GM21786 (cell line): ENCODE data around the gene TFCP2.
A peak's percentile ranks its signal among the peaks of the same experiment; 100 is the strongest.

Experiments
- ATAC-seq: cut with Tn5 transposase; IDR thresholded peaks from one replicate; pipeline ENCODE4 v1.9.1; 2021; ENCODE audit not compliant: unreplicated experiment

Gene TFCP2

DNA sequence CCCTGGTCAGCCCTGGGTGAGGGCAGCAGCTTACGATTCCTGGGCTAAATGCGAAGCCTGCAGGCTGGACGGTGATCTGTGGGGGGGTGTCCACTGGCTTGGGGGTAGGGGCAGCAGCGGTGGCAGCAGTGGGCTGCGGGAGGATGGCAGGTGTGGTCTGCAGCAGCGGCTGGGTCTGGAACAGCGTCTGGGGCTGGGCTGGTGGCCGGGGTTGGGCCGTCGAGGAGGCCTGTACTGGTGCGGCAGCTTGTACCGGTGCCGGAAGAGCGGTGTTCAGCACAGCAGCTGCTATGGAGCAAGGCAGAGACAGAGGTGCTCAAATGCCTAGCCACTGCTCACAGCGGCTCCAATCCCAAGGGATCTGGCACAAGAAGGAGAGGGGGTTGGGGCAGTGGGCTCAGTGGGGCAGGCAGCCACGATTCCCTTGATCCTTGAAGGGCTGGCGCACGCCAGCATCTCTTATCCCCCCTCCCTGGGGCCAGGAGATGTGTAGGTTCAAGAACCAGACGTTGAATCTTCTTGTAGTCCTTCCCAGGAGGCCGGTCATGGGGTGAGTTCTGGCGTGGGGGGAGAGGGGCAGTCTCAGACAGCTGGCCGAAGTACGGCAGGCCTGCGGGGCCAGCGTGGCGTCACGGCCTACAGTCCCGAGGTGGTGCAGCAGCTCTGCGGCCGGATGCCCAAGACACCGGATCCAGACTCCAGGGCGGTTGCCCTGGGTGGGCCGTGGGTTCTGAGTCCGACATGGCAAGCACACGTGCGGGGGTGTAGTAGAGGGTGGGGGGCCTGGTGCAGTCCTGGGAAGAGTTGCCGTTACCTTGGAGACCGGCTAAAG lies 25.0 kb upstream of the TFCP2 start:
- ATAC-seq, result no peak

DNA sequence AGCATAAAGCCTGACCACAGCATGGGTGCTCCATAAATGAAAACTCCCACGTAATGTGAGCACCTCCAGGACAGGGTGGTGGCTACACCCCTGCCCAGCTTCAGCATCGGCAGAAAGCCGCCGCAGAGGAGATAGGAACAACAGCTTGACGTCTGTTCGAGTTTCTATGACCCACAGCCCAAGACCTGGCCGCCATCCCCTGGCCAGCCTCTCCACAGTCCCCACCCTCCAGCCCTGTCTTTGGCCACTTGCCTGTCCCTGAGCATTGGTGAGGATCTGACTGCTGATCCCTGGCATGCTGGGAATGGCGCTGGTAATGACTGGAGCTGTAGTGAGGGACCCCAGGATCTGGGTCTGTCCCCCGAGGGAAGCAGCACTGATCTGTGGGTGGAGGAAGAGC lies 23.6 kb upstream of the TFCP2 start:
- no peak for ATAC-seq

DNA sequence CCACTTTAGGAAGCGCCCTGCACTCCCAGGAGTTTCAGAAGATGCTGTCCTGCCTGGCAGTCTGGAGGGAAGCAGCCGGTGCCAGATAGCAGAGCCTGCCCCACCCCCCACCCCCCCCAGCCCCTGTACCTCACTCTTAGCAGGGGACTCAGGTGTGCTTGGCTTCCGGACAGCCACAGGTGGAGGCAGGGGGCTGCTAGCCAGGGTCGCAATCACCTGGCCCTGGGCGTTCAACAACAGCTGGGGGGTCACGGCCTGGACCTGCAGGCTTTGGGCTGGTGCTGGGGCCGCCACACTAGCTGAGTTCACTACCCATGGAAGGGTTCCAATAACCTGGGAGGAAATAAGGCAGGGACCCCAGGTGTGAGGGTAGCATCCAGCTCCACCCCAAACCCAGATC lies 22.9 kb upstream of the TFCP2 start:
- no peak for ATAC-seq

DNA sequence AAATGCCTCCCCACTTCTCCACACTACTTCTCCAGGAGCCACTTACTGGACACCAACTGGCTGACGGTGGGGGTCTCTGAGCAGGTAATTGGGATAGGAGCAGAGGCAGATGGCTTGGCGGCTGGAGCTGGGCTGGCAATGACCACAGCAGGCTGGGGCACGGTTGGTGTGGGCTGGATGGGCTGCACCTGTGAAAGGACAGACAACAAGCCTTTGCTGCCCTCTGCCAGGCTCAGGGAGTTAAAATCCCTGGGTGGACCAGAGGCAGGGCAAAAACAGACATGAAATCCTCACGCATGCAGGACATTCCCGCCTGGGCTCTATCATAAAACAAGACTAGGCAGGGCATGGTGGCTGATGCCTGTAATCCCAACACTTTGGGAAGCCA lies 19.3 kb upstream of the TFCP2 start:
- no peak for ATAC-seq

DNA sequence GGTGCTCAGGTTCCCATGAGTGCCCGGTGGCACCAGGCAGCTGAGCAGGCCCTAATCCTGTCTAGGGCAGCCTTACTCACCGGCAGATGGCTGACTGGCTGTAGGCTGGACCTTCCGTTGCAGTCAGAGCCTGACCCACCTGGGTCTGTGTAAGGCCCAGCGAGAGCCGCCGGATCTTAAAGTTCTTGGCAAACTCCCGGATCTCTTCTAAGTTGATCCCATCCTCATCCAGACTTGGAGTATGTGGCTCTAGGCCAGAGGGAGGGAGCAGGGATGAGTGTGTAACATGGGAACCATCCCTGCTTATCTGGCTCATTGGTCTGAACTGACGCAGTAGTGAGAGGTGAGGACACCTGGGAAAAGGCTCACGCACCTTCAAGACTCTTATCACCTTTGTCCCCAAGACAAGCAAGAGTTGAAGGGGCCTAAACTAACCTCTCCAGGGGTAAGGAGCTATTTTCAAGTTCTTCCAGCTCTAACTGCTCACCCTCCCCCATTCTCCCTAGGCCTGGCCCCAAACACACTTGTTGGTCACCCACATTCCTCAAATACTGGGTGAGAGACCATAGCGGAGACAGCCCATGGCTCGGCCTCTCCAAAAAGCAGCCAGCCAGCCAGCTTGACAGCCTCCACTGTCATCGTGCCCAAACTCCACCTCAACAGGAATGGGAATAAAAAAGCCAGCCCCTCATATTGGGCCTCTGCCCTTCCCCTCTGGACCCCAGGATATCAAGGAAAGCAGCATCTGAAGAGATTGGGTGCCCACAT lies 18.8 kb upstream of the TFCP2 start:
- no peak for ATAC-seq

DNA sequence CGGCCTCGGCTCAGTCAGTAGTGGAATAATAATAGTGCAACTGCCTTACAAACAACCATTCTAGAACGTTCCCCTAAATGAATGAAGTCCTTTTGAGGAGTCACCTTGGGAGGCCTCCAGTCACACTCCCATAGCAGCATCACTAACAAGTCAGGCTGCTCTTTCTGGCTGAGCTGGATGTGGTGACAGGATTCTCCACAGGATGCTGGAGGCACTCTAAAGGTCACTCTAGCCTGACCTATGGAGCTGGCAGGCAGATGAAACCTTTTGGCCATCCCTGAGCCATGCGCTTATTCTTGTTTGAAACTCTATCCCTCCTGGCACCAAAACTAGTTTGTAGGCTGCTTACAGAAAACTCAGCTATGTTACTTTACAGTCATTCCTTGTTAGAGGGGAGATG lies 17.9 kb upstream of the TFCP2 start:
- ATAC-seq, result no peak

DNA sequence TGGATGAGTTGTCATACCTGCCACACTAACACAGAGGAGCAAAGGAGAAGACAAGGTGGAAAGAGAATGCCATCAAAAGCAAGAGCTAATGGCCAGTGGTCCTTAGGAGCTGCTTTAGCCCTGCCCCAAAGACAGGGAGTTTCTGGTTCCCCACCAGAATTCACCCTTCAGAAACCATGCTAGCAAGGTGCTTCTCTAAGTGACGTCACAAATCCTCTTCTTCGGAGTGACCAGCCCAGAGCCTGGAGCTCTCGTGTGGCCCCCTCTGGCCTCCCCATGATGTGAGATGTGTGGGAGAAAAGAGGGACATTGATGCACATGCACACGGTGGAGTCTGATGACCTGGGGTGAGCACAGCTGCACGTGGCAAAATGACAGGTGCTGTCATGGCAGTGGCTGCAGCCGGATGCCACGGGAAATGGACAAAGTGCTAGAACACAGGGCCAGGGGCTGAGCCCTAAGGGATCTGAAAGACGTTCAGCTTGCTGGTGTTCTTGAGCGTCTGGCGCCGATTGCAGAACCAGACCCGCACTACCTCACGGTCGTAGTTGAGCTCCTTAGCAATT lies 16.9 kb upstream of the TFCP2 start:
- ATAC-seq, result no peak

DNA sequence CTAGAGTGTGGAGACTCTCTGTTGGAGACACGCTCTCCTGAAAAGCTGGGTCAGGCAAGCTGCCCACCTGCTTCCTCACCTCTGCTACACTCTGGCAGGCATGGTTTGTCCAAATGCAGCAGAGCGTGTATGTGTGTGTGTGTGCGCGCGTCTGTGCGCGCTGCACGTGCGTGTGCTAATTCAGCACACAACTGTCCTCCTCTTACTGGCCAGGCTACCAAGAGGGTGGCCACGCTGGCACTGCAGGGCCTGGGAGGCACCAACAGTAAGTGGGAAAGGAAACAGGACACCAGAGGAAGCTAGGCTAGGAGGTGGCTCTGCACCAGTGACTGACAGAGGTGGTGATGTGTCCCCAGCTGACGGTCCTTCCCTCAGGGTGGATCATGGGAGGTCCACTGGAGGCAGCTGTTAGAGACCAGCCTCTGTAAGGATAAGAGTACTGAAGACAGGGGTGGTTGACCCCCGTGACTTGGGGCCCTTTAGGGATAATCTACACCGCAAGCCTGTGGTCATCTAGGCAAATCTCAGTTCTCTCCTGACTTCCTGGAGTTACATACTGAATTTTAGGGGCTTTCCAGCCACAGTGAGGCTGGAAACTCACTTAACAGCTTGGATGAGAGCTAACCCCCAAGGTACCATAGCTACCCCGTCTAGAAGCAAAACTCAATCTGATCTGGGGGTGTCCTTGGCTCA lies 15.6 kb upstream of the TFCP2 start:
- peak; percentile 54 for ATAC-seq

DNA sequence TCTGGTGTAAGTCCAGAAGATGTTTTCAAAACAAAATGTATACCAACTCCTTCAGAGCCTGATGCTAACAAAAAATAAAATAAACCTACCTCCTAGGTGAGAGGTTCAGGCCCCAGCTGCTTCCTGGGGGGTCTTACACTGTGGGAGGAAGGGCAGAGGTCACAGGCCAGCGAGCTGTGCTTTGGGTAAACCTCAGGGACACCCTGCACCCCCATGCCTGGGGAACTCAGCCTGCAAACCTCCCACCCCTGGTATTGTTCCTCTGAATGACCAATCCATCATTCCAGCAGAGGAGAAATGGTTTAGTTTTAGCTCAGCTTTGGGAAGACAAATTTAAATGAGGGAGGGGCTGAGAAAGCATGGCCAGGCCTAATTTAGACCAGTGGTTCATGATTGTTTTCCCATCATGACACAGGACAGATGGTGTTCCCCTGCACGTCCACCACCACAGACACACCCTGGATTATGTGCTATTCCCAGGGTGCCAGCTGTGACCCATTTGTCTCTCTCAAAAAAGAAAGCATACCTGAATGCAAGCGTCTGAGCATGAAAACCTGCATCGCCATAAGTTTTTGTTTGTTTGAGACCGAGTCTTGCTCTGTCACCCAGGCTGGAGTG lies 14.5 kb upstream of the TFCP2 start:
- no peak for ATAC-seq

DNA sequence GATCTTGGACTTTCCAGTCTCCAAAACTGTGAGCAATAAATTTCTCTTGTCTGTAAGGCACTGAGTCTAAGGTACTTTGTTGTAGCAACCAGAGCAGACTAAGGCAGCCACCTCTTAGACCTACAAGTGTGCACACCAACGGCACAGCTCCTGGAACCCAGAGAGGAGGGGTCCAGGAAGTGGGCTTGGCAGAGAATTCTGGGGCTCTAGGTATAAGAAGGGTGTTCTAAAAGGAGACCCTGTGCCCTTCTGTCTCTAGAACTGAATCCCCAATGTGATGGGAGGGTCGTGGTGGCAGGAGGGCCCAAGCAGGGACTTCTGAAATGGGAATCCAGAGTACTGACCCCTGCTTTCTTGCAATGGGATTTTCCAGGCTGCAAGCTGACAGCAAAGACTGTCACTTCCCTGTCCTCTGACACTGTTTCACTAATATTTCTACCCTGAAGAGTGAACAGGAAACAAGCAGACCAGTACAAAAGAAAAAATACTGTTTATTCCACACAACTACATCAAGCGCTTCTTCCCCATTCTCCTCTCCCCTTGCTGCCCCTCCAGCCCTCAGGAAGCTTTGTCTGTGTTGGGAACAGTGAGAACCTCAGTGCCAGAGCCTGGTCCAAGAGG lies 13.6 kb upstream of the TFCP2 start:
- ATAC-seq, result no peak

DNA sequence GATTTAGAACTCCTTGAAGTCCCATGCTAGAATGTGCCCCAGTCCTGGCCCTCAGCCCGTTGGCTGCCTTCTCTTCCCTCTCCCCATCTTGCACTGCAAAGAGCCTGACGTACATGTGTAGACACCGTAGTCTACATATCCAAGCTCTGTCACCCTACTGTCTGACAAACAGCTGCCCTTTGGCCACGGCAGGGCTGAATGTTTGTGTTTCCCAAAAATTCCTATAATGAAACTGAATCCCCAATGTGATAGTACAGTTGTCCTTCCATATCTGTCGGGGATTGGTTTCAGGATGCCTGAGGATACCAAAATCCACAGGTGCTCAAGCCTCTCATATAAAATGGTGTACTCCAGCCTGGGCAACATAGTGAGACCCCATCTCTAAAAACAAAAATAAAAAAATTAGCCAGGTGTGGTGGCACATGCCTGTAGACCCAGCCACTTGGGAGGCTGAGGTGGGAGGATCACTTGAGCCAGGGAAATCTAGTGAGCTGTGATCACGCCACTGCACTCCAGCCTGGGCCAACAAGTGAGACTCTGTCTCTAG lies 12.3 kb upstream of the TFCP2 start:
- no peak for ATAC-seq

DNA sequence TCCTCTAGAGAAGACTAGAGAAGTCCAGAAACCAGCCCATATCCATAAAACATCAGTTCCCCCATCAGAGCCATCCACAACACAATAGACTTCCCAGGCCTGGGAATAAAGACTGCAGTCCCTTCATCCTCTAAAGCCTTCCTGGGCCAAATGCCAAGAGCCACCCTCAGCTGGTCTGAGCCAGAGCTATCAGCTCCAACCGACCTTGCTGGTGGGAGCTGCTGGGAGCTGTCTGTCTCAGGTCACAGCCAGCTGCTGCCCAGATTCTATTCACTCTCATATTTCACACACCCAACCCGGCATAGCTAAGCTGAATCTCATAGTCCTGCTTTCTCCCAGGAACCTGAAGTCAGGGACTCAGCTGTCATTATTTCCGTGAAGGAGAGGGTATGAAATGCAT lies 10.9 kb upstream of the TFCP2 start:
- ATAC-seq, result no peak

DNA sequence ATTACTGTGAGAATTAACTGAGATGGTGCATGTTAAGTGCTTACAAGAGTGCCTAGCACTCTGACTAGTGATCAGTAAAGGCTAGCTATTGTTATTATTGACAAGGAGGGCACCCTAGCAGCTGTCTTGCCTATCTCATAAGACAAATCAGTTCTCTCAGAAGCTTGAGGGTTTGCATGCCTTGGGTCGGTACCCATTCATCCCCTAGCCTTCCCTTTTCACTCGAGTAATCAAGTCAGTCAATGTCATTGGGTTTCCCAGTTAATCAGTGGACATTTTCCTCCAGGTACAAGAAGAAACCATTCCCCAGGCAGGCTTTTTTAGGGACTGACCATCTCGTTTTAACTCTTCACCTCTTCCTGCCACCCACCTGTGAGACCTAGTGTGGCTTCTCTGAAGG lies 10.4 kb upstream of the TFCP2 start:
- no peak for ATAC-seq

DNA sequence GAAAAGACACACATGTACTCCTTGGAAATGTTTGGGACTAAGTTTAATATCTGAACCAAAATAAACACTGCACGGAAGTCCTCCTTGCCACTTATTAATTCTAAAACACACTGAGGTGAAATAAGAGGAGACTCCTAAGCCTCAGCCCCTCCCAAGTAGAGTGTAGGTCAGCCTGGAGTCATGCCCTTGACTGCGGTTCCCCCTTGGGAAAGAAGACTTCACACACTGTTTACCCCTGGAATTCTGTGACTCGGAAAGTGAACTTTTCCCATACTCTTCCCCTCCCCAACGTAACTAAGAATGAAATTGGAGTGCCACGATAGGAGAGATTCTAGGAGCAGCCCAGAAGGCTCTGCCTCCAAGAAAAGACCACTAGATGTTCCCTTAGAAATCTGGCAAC lies 8.6 kb upstream of the TFCP2 start:
- ATAC-seq, result no peak

DNA sequence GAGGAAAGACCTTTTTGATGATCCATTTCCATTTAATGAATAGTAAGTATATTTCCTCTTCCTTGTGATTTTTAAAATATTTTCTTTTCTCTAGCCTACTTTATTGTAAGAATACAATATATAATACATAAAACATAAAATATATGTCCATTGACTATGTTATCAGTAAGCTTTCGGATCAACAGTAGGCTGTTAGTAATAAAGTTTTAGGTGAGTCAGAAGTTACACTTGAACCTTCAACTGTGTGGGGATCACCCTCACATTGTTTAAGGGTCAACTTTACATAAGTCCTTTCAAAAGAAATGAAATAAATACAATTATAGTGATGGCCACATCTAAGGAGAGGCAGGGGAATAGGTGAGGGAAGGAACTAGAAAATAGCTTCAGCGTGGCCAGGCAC lies 5.0 kb upstream of the TFCP2 start:
- no peak for ATAC-seq

DNA sequence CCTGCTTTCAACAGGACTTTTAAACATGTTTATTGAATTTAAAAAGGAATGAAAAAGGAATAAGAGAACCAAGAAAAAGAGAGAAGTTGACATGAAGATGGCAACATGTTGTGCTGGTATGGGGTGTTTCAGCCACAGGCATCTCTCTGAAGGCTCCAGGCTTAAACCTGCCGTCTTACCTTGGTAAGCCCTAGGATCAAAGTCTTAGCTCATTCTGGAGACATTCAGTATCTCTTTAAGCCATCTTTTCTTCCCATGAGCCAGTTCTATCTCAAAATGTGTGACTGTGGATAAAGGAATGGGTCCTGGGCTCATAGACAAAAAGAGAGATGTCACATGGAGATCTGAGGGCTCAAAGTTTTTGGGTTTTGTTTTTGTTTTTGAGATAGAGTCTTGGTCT lies 1.6 kb upstream of the TFCP2 start:
- ATAC-seq, result no peak

DNA sequence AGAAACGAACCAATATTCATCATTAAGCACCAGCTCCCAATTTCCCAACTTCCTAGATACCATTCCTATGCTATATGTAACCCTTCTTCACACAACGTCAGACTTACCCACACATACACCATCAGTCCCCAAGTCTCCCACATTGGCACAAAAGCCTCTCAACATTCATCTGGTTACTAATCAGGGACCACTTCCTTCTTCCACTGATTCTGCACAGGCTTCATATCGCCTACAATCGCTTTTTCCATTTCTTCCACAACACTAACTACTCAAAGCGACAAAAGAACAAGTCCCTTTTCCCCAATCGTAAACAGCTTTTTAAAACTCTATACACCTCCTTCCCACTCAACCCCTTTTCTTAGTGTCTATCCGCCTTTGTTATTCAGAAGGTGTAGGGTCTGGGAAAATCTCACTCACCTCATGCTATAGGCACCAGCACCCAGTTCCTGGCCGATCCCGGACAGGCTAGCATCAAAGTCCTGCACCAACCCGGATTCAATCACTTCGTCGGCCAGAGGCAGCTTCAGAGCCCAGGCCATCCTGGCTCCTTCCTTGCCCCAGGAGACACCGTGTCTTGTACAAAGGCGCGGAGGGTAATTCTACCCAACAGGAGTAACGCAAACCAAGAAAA lies 936 bp downstream of the TFCP2 start:
- no peak for ATAC-seq

DNA sequence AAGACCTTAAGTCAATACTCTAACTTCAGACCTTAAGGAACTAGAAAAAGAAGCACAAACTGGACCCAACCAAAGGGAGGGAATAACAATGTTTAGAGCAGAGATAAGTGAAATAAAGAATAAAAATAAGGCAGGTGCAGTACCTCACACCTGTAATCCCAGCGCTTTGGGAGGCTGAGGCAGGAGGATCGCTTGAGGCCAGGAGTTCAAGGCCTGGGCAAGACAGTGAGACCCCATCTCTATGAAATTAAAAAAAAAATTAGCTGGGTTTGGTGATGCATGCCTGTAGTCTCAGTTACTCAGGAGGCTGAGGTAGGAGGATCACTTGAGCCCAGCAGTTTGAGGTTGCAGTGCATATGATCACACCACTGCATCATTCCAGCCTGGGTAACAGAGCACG lies 9.1 kb downstream of the TFCP2 start:
- ATAC-seq, result no peak

DNA sequence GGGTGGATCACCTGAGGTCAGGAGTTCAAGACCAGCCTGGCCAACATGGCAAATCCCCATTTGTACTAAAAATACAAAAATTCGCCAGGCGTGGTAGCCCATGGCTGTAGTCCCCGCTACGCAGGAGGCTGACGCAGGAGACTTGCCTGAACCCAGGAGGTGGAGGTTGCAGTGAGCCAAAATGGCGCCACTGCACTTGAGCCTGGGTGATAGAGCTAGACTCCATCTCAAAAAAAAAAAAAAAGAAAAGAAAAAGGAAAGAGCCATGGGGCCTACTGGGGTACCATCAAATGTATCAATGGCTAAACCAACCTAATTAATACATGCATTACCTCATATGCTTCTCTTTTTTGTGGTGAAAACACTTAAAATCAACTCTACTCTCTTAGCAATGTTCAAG lies 10.7 kb downstream of the TFCP2 start:
- ATAC-seq, result no peak
